Fibroblast of skin of left quadriceps (primary cell): ENCODE data around the gene A2M.

Experiments
- DNase-seq, 2 experiments: peaks; one replicate each; pipeline ENCODE4 v3.0.0-alpha.2; 2013; ENCODE audit warnings: low read depth in 2 of 2

A2M gene

DNA sequence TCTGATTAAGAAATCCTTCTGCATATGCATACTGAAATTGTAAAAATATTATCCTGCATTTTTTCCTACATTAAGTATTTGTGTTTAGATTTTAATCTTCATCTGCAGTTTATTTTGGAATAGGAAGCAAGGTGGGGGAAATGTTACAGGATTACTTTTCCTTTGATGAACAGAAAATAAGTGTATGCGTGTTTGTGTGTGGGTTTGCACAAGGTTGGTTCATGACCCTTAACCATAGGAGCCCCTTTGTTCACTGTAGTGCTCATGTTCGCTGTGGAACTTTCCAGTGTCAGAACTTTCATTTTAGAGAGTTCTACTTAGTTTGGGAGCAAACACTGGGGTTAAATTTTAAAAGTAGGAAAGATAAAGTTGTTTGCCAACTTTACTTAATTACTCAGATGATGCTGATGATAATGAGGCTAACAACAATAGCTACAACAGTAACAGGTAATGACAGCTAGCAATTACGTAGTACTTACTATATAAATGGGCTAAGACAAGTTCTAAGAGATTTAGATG lies 6.4 kb upstream of the A2M start:
- no peak for DNase-seq

DNA sequence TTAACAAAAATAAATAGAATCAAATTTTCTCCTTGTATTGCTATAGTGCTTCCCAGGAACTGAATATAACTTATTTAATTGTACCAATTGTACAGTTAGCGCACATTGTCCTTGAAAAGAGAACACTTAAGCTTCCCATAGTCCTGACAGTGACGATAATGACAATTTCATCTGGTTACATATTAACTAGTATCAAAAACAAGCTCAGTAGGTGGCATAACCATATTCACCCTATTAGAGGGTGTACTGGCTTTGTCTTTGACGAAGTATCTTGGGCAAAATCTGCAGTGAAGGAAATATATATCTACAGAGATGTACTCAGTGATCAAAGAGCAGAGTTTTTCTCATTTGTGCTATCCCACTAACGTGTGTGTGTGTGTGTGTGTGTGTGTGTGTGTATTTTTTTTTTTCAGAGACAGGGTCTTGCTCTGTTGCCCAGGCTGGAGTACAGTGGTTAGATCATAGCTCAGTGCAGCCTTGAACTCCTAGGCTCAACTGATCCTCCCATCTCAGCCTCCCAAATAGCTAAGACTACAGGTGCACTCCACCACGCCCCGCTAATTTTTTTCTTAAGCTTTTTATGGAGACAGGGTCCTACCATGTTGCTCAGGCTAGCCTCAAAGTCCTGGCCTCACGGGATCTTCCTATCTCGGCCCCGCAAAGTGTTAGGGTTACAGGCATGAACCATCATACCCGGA lies 4.9 kb upstream of the A2M start:
- DNase-seq = no peak

DNA sequence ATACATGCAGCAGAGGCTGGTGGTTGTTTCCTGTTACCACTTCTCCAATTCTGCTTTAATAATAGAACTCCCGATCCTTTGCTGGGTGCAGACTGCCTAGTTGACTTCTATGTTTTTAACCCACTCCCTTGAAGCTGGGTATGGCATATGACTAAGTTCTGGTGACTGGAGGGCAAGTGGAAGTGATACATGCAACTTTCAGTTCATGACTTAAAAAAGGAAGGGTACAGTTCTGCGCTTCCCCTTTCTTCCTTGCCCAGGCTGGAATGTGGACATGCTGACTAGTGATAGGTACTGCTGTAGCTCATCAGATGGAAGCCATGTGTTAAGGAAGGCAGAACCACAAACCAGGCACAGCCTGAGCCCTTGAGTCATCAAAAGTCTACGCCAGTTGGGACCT lies 2.4 kb upstream of the A2M start:
- no peak for DNase-seq

DNA sequence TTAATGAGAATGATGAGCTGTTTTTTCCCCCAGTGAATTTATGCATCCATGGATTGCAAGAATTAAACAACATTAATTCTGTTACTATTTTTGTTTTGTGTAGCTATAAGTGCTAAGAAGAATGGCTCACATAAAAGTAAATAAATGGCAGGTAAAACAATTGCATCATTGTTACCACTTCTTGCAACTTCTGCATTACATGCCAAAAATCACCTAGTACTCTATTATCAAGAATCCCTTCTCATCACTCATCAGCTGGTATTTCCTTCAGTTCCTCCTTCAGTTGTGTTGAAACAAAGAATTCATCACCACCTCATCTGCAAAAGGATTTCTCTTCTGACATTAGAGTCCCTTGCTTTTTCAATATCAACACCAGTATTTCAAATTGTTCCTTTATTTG lies 773 bp downstream of the A2M start:
- no peak for DNase-seq

DNA sequence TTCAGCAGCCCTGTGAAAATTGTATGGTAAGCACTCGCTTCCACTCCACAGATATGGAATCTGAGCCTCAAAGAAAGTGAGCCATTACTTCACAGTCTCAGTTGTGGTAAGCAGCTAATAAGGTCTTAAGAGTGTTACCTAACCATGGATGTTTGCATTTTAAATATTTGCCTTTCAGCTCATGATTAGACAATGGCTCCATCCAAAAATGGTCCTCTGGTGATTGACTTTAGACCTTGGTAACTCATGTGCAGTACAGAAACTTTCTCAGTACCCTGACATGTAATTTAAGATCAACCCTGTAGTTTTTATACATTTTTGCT lies 1.8 kb downstream of the A2M start:
- DNase-seq = no peak

DNA sequence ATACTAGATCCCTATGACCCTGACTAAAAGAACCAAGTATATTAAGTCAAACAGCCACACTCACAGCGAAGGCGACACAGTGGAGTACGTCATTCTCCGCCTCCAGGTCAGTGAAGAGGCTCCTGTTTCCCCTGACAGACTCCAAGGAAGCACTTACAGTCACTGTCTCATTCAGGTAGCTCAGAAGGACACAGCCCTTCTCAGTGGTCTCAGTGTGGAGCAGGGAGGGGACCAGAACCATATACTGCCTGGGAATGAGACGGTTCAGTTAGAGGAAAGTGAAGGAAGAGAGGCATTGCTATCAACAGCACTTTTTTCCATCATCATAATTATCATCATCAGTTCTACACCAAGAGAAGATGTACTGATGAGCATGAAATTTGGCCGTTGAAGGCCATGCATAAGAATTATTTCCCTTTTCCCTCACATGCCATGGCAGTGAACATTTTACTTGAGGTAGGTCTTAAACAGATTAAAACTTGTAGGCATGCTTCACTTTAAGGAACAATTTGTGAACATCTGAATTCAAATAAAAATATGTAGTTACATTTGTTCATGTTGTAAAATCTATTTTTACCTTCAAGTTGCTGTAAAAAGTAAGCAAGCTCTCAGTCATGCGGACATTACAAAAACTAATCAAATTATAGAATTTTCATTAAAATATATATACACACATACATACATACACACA lies 2.3 kb downstream of the A2M start:
- no peak for DNase-seq

DNA sequence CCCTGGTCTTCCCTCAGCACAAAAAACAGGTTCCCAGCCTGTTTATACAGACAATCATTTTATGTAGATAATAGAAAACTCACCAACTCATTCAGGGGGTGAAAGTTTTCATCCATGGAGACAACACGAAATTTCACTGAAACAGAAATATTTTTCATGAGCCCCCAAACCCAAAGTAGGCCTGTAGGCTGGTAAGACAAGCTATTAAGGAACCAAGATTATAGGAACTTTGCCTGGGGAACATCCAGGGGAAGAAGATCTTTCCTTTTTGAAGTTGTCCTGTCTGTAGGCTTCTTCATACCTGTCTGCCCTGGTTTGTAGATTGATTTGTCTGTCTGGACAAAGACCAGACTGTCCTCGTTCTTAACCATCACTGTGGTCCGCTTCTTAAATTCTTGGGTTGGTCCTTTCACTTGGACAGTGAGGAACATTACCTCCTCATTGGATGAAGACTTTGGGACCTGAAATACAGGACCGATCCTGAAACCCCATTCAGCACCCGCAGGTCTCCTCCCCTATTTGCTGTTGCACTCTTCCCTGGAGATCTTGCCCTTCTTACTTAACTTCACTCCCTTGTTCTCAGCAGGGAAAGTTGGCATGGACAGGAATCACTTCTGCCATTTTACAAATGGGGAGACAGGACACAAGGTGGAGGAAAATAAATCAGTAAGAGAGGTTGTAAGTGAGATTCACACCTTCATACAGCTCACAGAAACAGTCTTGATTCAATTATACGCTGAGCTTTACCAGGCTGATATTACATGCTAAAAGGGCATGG lies 3.5 kb downstream of the A2M start:
- no peak for DNase-seq

DNA sequence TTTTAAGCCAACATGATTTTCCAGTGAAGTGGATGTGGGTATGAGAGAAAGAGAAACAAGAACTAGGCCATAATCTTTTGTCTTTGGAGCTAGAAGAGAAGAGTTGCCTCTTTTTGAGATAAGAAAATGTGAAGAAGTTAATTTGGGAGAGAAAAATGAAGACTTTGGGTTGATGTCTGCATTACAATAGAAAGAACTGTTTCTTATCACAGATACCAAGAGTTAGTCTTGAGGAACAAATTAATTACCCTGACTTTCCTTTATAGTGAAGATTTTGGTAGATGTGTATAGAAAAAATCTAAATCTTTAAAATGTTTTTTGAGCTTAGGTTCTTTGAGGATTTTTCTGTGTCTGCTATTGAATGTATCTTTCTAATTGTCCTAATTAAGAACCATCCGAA lies 4.2 kb downstream of the A2M start:
- DNase-seq = no peak

DNA sequence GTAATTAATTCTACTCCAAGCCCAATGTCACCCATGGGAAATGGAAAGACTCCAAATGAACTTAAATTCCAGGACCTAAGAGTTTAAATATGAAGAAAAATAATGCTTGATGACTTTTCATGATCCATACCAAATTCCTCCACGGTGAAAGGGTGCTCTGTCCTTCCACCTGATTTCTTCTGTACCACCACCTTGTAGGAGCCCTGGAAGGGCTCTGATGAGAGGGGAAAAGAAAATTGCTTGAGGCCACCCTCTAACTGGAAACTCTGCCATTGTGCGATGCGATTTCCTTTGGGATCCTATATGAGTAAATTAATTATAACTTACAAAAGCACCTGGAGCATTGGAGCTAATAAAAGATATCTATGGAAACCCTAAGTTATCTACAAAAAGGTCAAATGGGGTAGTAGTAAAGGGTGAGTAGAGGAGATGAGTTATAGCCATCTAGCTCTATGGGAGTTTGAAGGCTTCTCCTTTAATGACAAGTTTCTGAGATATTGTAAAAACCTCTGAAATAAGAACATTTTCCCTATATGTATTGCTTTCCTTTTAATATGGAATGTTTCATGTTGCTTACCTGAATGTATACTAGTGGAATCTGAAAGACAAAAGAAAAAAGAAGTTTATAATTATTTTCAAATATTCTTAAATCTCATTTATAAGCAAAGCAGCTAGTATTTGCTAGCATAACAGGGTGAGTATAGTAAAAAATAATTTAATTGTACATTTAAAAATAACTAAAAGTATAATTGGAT lies 5.8 kb downstream of the A2M start:
- no peak for DNase-seq

DNA sequence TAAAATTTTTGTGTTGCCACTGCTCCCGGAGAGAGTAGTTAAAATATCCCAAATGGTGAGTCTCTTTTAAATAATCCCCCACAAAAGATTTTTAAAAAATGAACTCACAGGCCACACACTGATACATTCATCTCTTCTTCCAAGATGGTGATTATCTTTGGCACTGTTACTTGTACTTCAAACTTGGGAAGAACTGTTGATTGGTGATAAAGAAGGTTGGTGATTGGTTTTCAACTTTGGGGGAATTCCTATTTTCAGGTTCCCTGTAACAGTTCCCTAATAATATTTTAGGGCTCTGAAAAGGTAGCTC lies 6.6 kb downstream of the A2M start:
- no peak for DNase-seq

DNA sequence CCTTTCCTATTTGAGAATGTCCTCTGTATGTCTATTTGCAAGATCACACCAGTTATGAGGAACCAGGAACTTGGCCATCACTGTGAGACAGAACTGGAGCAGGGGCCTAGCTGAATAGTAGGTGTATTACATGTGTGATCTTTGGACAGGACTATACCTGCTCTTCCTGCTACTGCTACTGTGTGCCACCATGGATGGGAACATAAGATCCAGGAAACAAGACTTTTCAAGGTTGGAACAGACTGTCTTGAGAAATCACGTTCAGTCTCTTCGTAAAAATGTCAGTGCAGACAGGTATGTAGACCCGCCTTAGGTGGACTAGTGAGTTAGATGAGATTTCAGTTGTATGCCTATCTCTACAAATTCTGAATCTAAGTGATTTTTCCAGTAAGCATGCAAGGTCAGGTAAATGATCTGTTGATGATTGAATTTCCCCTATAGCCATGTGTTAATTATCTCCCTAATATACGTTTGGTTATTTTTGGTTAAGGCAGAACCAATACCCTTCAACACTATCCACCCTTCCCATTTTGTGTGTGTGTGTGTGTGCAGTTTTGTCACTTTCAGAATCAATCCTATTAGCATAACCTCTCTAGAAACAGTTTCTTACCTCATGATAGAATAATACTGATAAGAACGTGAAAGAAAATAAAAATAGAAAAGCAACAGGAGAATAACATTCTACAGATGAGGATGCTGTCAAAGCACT lies 7.1 kb downstream of the A2M start:
- DNase-seq = no peak

DNA sequence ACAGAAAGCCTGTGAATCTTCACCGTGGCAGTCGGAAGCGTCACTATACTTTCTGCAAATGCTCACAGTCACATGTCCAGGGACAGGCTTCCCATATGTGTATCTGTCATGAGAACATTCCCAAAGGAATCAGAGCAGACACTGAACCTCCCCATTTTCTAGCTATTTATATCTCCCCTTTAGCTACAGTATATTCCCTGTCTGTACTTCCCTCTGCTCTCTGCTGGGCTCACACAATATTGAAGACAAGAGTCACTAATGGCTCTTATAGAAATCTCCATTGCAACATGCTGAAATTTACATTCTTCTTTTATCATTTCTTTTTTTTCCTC lies 8.2 kb downstream of the A2M start:
- DNase-seq = no peak

DNA sequence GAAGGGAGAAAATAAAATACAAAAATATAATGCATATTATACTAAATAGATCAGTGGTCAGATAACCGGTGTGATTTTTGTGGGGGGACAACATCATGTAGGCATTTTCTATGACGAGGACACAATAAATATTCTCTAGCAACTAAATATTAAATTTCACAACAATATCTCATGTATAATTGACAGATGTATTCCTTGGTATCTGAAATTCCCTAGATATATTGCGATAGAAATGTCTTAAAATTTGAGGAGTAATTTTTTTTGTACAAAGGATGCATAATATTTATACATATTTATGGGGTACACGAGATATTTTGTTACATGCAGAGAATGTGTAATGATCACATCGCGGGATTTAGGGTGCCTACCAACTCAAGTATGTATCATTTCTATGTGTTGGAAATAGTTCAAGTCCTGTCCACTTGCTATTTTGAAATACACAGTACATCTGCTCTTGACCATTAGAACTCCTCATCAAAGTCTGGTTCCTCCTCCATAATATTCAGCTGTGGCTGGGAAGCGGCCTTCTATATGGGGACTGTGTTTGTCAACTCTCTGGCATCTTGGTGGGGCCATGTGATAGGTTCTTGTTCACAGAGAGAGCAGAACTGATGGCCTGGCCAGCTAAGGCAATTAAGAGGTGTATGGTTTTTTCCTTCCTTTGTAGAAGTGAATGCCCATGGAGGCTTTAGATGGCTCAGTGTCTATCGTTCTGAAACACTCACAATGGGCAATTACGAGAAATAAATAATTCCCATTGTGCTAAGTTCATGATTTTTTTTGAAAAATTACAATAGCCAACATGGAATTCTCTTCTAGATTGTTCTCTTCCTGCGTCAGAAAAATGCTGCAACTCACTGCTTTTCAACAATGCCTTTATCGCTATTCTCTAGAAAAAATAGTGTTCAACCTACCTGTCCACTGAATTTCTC lies 8.8 kb downstream of the A2M start:
- no peak for DNase-seq

DNA sequence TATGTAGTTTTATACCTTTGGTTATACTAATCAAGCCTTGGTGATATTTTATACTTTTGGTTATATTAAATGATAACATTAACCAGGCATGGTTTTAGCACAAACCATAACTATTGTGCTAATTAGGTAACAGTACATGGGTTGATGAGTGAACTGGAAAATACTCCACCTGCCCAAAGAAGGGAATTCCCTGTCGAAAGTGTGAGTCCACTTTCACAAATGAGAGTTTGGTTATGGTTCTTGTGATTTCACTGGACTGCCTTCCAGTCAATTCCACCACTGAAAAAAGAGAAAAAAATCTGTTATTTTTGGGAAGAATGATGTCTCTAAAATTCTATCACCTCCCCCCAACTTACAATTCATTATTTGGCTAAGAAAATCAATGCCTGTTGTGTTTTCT lies 9.7 kb downstream of the A2M start:
- DNase-seq = no peak

DNA sequence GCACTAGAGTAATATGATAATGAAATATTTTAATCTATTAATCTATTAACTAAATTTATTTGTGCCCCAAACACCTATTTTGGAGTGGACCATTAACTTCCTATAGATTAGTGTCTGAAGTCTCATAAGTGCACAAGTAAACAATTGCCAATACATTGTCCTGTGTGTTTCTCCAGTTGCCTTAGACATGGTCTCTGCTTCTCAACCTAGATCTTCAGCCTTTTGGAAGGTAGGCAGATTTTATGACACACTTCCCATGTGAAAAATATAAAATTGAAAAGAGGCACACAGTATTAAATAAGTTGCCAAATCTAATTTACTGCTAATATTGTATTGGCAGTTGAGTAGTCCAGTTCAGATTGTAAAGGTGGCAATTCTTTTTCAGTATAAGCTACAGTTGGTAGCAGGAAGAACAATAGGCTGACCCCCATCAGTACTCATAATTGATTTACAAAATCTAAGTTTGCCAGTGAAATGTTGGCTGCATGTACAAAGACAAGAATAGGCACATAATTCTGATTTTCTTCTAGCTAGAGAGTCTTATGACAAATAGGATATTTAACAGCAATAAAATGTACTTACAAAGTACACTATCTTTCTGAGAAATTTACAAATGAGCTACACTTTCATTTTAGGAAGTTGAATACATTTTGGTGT lies 10.8 kb downstream of the A2M start:
- DNase-seq = no peak

DNA sequence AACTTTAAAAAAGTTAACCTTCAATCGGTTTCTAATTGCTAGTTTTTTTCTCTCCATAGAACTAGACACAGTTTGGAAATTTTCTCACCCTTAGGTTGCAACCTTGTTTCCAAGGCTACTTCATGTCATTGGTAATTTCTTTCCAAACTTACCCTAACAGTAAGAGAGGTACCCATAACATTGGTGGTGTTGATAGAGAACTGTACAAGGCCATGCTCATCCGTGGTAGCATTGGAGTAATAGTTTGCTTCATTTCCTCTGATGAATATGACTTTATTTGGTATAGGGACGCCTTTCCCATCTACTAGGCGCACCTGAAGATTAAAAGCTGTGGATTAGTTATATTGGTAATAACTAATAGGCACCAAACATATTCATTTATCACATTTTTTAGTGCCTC lies 11.6 kb downstream of the A2M start:
- no peak for DNase-seq

DNA sequence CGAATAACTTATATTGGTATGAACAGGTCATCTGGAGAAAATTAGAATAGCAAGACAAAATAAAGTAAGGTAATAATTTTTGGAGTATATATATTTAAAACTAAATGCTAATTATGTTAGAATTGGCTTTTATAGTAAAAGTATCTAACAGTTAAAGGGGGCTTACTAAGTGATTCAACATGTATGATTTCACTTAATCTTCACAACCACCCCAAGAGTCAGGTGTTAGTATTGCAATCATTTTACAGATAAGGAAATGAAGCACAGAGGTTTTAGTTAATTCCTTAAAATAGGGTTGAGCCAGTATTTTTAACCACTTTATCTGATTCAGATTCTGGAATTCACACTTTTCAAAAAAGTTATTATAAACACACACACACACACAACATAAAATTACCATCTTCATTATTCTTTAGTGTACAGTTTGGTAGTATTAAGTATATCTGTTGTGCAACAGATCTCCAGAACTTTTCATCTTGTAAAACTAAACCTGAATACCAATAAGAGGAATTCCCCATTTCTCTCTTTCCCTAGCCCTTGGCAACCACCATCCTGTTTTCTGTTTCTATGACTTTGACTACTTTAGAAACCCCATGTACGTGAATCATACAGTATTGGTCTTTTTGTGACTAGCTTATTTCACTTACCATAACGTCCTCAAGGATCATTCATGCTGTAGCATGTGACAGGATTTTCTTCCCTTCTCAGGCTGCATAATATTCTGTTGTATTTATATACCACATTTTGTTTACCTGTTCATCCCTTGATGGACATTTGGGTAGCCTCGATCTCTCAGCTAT lies 12.5 kb downstream of the A2M start:
- DNase-seq = no peak

DNA sequence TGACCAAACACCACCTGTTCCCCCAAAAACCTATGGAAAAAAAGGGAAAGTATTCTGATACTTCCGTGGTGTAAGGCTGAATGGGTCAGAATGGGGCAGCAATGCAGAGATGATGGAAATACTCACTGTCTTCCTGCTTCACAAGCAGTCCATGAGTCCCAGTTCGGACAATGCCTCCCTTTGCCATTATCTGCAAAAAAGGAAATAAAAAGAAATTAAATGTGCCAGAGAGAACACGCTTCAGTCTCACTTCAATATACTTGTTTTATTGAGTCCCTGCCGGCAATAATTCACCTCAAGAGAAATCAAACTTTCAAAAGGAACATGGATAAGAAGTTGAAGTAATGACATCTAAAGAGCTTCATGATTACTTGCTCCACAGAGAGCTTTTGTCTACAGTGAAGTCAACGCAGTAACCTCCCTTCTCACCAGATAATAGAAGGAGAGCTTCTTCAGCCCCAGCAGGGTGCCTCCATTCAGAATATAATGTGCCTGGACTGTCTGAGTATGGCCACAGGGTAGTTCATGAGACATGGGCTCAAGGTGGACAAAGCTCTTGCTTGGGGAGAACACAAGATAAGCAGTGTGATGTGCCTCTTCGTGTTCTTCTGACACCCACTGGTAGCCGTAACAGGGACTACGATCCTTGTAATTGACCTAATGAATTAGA lies 14.6 kb downstream of the A2M start:
- DNase-seq = no peak
